Uterus (tissue), 2 donors: ENCODE results near the gene CAMK2N2.

ENCODE experiments used
- POLR2A ChIP-seq, 2 donors: fragments of 450-650 bp; IDR thresholded peaks; one replicate each; pipeline ENCODE4 v1.6.1; 2016; ENCODE audit warnings: antibody characterized with exemption in 2 of 2, mild to moderate bottlenecking in 1 of 2, moderate library complexity in 1 of 2
- TF ChIP-seq, protein P1 (sequence below), 4 experiments: fragments of 200-600 bp in 2 of 4; fragments of 450-650 bp in 2 of 4; sonication (generic) in 2 of 4; IDR thresholded peaks; one replicate each; pipeline ENCODE4 v1.5.1; 2016 to 2019; ENCODE audit warnings: antibody characterized with exemption in 4 of 4, mild to moderate bottlenecking in 2 of 4, moderate library complexity in 1 of 4

DNA sequence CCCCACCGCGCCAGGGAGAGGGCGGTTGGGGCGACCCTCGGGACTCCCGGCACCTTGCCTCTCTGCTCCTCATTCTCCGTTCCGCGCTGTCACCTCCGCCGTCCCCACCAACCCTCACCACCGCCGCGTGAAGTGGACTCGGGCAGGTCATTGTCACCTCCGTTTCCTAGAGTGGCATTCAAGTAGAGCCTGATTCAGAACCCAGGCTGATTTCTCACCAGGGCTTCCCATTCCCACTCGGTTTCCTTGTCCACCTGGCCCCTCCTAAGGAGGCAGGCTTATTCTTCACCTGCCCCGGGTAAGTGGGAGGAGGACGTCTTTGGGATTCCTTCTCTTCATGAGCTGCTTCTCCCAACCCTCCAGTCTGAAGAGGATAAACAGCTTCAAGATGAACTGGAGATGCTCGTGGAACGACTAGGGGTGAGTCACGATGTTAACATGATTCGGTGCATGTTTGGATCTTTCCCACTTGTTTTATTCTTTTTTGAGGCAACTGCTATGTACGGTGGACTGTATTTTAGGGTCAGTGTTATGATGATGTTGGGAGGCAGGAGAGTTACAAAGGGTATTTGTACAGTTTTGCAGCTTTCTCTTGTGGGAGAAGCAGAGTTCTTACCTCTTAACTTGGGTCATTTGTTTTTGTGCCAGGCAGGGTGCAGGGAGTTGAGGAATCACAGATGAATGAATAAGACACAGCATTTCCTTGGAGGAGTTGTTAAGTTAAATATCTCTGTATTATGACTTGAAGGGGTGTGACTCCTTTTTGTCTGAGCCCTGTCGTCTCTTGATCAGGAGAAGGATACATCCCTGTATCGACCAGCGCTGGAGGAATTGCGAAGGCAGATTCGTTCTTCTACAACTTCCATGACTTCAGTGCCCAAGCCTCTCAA lies 38.4 kb upstream of the CAMK2N2 start:
- TF ChIP-seq POLR2A (IDR thresholded peaks at IDR 0.05) = no peak
- TF ChIP-seq, protein P1, sequence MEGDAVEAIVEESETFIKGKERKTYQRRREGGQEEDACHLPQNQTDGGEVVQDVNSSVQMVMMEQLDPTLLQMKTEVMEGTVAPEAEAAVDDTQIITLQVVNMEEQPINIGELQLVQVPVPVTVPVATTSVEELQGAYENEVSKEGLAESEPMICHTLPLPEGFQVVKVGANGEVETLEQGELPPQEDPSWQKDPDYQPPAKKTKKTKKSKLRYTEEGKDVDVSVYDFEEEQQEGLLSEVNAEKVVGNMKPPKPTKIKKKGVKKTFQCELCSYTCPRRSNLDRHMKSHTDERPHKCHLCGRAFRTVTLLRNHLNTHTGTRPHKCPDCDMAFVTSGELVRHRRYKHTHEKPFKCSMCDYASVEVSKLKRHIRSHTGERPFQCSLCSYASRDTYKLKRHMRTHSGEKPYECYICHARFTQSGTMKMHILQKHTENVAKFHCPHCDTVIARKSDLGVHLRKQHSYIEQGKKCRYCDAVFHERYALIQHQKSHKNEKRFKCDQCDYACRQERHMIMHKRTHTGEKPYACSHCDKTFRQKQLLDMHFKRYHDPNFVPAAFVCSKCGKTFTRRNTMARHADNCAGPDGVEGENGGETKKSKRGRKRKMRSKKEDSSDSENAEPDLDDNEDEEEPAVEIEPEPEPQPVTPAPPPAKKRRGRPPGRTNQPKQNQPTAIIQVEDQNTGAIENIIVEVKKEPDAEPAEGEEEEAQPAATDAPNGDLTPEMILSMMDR (IDR thresholded peaks at IDR 0.05) = no peak
